Activated CD8-positive, alpha-beta memory T cell treated with anti-CD3 and anti-CD28 coated beads, Interleukin-2, amount 10 ng/mL, durations not matched to agents 7 days and 5 days (primary cell): ENCODE data around the gene KLLN. TPM values are rescaled to one million over a fixed set of nuclear protein-coding genes. Genes with fewer than 3 reads are reported as not detected.
"Not testable (repeated sequence)": the region's sequence is repeated elsewhere in the genome, so short reads cannot be mapped to it uniquely, and the experiment has no call there.

ENCODE experiments used
- ATAC-seq: fragments of 150-1000 bp; cut with Tn5 transposase; one replicate; pipeline ENCODE4 v1.10.0; 2021; ENCODE audit warnings: moderate library complexity
- CTCF ChIA-PET: fragments of 350-600 bp; sonication (Branson Sonifier 250); formaldehyde crosslinking; loops from one replicate; lab custom pipeline; 2021; ENCODE audit warnings: antibody characterized with exemption; lab: Charles Lee
- DNase-seq: peaks from one replicate; pipeline ENCODE4 v3.0.0-alpha.2; 2020
- H3K27ac Mint-ChIP-seq: one replicate; pipeline ENCODE4 v1.8.0; 2021; ENCODE audit warnings: mild to moderate bottlenecking, mixed read lengths
- H3K27me3 Mint-ChIP-seq: one replicate; pipeline ENCODE4 v1.8.0; 2021; ENCODE audit warnings: mixed read lengths
- H3K36me3 Mint-ChIP-seq: one replicate; pipeline ENCODE4 v1.8.0; 2021; ENCODE audit warnings: mild to moderate bottlenecking, mixed read lengths
- H3K4me1 Mint-ChIP-seq: one replicate; pipeline ENCODE4 v1.8.0; 2021; ENCODE audit warnings: mixed read lengths
- H3K4me3 Mint-ChIP-seq: one replicate; pipeline ENCODE4 v1.8.0; 2021; ENCODE audit warnings: mild to moderate bottlenecking, moderate library complexity, mixed read lengths
- H3K9me3 Mint-ChIP-seq: one replicate; pipeline ENCODE4 v1.8.0; 2022; ENCODE audit warnings: low read depth, mixed read lengths
- total RNA-seq, 2 experiments: library from RNA; stranded (reverse); gene quantifications; one replicate each; pipeline ENCODE4 v1.2.3, GENCODE V29; 2021

KLLN gene, protein sequence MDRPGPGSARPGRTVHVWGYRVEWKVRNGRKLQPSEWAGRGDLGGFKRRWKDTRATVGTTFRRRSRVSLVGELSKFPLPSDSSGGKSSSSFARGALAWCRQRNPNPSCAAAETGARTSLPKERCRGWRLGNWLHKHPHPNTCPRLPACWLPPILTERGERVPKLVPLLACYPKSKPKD
- under 1 TPM; 0.67 to 0.84 TPM for total RNA-seq

DNA sequence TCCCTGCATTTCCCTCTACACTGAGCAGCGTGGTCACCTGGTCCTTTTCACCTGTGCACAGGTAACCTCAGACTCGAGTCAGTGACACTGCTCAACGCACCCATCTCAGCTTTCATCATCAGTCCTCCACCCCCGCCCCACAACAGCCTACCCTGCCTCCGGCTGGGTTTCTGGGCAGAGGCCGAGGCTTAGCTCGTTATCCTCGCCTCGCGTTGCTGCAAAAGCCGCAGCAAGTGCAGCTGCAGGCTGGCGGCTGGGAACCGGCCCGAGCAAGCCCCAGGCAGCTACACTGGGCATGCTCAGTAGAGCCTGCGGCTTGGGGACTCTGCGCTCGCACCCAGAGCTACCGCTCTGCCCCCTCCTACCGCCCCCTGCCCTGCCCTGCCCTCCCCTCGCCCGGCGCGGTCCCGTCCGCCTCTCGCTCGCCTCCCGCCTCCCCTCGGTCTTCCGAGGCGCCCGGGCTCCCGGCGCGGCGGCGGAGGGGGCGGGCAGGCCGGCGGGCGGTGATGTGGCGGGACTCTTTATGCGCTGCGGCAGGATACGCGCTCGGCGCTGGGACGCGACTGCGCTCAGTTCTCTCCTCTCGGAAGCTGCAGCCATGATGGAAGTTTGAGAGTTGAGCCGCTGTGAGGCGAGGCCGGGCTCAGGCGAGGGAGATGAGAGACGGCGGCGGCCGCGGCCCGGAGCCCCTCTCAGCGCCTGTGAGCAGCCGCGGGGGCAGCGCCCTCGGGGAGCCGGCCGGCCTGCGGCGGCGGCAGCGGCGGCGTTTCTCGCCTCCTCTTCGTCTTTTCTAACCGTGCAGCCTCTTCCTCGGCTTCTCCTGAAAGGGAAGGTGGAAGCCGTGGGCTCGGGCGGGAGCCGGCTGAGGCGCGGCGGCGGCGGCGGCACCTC lies at the start of gene KLLN, which contains the start of gene PTEN:
KLLN (minus strand) TSS at position 481 of the 891 bp plus-strand sequence. CDS start 1,046 bp downstream, outside the sequence.
PTEN (plus strand) TSS at position 573 of the 891 bp plus-strand sequence. CDS start 845 bp downstream, outside the sequence.
- CTCF ChIA-PET = interaction anchor here (1.5 to 9.3 kb wide), 7 partner anchors 11 to 529 kb away, joined by 4 to 82 read pairs (median 8); partner anchors contain the start of gene ATAD1
- Mint-ChIP-seq H3K27me3 (no peaks in the 10 kb centered on the region), H3K9me3 (no peaks in the 10 kb centered on the region), H3K36me3 (peaks cover 26% of the 10 kb centered on the region), H3K4me1 (peaks cover 29% of the 10 kb centered on the region), H3K27ac (peak within 1 kb of the TSS; percentile 93), H3K4me3 (peak within 1 kb of the TSS; percentile 92)
- DNase-seq (peak; percentile 89), ATAC-seq (peak; percentile 61)

DNA sequence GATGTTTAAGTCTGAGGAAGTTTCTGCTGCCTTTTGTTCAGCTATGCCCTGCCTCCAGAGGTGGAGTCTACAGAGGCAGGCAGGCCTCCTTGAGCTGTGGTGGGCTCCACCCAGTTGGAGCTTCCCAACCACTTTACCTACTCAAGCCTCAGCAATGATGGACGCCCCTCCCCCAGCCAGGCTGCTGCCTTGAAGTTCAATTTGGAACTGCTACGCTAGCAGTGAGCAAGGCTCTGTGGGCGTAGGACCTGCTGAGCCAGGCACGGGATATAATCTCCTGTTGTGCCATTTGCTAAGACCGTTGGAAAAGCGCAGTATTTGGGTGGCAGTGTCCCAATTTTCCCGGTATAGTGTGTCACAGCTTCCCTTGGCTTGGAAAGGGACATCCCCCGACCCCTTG lies 40.1 kb upstream of the KLLN start:
- H3K4me1 Mint-ChIP-seq, H3K9me3 Mint-ChIP-seq, H3K4me3 Mint-ChIP-seq, ATAC-seq, H3K27ac Mint-ChIP-seq, DNase-seq, H3K27me3 Mint-ChIP-seq: not testable (repeated sequence)
- peaks cover 80% of the 10 kb centered on the region for H3K36me3 Mint-ChIP-seq
- CTCF ChIA-PET = interaction anchor here (1.1 kb wide), 1 partner anchor 45 kb away, joined by 4 read pairs; no protein-coding TSS in a partner anchor

DNA sequence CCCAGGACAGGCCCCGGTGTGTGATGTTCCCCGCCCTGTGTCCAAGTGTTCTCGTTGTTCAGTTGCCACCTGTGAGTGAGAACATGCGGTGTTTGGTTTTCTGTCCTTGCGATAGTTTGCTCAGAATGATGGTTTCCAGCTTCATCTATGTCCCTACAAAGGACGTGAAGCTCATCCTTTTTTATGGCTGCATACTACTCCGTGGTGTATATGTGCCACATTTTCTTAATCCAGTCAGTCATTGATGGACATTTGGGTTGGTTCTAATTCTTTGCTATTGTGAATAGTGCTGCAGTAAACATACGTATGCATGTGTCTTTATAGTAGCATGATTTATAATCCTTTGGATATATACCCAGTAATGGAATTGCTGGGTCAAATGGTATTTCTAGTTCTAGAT lies 34.6 kb upstream of the KLLN start:
- H3K36me3 Mint-ChIP-seq = peaks cover 78% of the 10 kb centered on the region
- H3K4me1 Mint-ChIP-seq, H3K9me3 Mint-ChIP-seq, H3K27me3 Mint-ChIP-seq, ATAC-seq, DNase-seq, H3K27ac Mint-ChIP-seq, H3K4me3 Mint-ChIP-seq, CTCF ChIA-PET: not testable (repeated sequence)

GRCh38 chr10:87896216-87896615 lies 32.9 kb upstream of the KLLN start:
- CTCF ChIA-PET = interaction anchor here (1.4 kb wide), 1 partner anchor 14 kb away, joined by 5 read pairs; no protein-coding TSS in a partner anchor
- H3K36me3 Mint-ChIP-seq = peaks cover 71% of the 10 kb centered on the region
- no peak overlapping the region for H3K4me3 Mint-ChIP-seq
- peaks cover 4% of the 10 kb centered on the region for H3K4me1 Mint-ChIP-seq
- H3K27me3 Mint-ChIP-seq = no peaks in the 10 kb centered on the region
- DNase-seq (no peak), ATAC-seq (no peak)
- peaks cover 3% of the 10 kb centered on the region for H3K9me3 Mint-ChIP-seq
- H3K27ac Mint-ChIP-seq = no peak overlapping the region

- CTCF ChIA-PET = interaction anchor here (1.4 kb wide), 1 partner anchor 15 kb away, joined by 5 read pairs; no protein-coding TSS in a partner anchor
- DNase-seq (no peak), ATAC-seq (no peak)
- H3K4me1 Mint-ChIP-seq = peaks cover 4% of the 10 kb centered on the region
- no peak overlapping the region for H3K27ac Mint-ChIP-seq
- H3K9me3 Mint-ChIP-seq = peaks cover 3% of the 10 kb centered on the region
- H3K27me3 Mint-ChIP-seq = no peaks in the 10 kb centered on the region
- H3K36me3 Mint-ChIP-seq = peaks cover 69% of the 10 kb centered on the region
- H3K4me3 Mint-ChIP-seq = no peak overlapping the region
These were observed 32.1 kb upstream of the KLLN start for GRCh38 chr10:87895430-87895829.

DNA sequence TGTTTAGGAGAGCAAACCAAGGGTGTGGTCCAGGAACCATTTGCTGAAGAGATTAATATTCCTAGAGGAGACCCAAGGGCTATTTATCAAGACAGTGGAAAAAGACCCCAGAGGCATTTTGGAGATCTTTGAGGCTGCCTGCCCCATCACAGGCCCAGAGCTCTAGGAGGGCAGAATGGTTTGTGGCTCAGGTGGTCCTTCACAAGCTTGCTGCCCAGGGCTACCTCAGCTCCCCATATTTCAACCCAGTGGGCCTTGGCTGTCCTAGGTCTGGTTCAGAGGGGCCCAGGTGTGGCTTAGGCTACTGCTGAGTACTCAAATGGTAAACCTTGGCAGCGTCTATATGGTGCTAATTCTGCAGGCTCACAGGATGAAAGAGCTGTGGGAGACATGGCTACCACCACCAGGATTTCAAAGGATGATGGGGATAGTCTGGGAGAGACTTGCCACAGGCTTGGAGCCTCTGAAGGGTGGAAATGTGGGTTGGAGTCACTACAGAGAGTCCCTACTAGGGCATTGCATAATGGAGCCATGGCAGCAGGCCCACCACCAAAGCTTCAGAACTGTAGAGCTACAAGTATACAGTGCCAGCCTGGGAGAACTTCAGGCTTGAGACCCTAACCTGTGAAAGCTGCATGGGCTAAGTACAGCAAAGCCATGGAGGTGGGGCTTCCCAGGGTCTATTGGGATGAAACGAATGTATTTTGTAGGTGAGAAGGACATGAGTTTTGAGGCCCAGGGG lies 24.4 kb upstream of the KLLN start:
- H3K27ac Mint-ChIP-seq = no peak overlapping the region
- CTCF ChIA-PET = interaction anchor here (0.6 kb wide), 1 partner anchor 62 kb away, joined by 3 read pairs; no protein-coding TSS in a partner anchor
- H3K9me3 Mint-ChIP-seq = peaks cover 12% of the 10 kb centered on the region
- H3K4me3 Mint-ChIP-seq = no peak overlapping the region
- H3K36me3 Mint-ChIP-seq = peaks cover 58% of the 10 kb centered on the region
- peaks cover 3% of the 10 kb centered on the region for H3K4me1 Mint-ChIP-seq
- H3K27me3 Mint-ChIP-seq = no peaks in the 10 kb centered on the region
- DNase-seq = no peak
- no peak for ATAC-seq

DNA sequence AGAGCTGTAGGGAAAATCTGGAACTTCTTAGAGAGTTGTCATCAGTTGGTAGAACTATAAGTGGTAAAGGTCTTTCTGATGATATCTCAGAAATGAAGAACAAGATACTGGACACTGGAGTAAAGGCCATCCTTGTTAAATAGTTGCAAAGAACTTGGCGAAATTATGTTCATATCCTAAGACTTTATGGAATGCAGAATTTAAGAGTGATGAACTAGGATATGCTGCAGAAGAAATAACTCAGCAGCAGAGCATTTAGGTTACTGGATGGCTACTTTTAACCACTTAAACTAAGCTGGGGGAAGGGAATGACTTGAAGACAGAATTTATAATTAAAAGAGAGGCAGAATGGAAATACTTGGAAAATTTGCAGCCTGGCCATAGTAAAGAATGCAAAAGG lies 23.8 kb upstream of the KLLN start:
- CTCF ChIA-PET = interaction anchor here (0.6 kb wide), 1 partner anchor 63 kb away, joined by 3 read pairs; no protein-coding TSS in a partner anchor
- Mint-ChIP-seq H3K27ac (no peak overlapping the region), H3K4me1 (peaks cover 4% of the 10 kb centered on the region), H3K36me3 (peaks cover 56% of the 10 kb centered on the region), H3K9me3 (peaks cover 12% of the 10 kb centered on the region), H3K4me3 (no peak overlapping the region), H3K27me3 (no peaks in the 10 kb centered on the region)
- ATAC-seq = no peak
- DNase-seq = no peak

DNA sequence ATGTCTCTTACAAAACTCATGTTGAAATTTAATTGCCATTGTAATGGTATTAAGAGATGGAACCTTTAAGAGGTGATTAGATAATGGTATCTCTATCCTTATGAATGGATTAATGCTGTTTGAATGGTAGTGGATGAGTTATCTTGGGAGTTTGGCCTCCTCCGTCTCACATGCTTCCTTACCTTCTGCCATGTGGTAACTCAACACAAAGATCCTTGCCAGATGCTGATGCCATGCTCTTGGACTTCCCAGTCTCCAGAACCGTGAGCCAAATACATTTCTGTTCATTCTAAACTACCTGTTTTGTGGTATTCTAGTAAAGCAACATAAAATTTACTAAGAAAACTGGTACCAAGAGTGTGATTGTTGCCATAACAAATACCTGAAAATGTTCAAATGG lies 23.3 kb upstream of the KLLN start:
- H3K27ac Mint-ChIP-seq = no peak overlapping the region
- H3K27me3 Mint-ChIP-seq = no peaks in the 10 kb centered on the region
- DNase-seq = no peak
- CTCF ChIA-PET = no interaction called here
- H3K4me1 Mint-ChIP-seq = peaks cover 7% of the 10 kb centered on the region
- H3K9me3 Mint-ChIP-seq = peaks cover 12% of the 10 kb centered on the region
- H3K36me3 Mint-ChIP-seq = peaks cover 59% of the 10 kb centered on the region
- H3K4me3 Mint-ChIP-seq = no peak overlapping the region
- ATAC-seq = no peak

DNA sequence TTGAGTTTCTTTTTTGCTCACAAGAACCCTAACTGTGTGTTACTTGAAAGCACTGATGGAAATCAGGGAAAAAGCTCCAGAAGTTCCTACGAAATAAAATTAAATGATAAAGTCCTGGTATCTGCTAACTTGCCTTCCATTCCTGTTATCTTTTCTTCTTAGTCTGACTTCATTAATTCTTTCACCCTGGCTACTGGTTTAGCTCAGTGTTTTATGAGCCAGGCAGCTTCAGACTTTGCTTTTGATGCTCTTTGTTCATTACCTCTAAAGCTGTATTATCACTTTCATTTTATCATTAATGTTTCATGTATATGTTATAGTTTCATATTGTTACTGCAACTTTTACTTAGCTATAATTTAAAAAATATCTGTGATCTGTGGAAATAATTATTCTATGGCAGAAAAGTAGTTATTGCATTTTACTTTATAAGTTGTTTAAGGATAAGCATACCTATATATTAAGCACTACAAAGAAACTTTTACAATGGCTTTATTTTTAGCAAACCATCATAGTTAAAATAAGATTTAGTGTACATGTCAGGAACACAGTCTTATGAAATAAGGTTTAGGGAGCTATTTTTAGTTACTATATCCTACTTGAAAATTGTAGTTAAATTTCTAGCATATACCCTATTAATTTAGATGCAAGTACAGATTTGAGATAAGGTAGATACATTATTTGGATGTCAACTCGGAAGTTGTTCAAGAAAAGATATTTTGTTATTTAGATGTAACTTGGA lies 19.4 kb upstream of the KLLN start:
- DNase-seq = no peak
- H3K4me1 Mint-ChIP-seq = peaks cover 16% of the 10 kb centered on the region
- peaks cover 65% of the 10 kb centered on the region for H3K36me3 Mint-ChIP-seq
- CTCF ChIA-PET = interaction anchor here (1.2 kb wide), 1 partner anchor 11 kb away, joined by 3 read pairs; no protein-coding TSS in a partner anchor
- no peak overlapping the region for H3K4me3 Mint-ChIP-seq
- H3K9me3 Mint-ChIP-seq = peaks cover 14% of the 10 kb centered on the region
- ATAC-seq = no peak
- H3K27ac Mint-ChIP-seq = no peak overlapping the region
- H3K27me3 Mint-ChIP-seq = no peaks in the 10 kb centered on the region

DNA sequence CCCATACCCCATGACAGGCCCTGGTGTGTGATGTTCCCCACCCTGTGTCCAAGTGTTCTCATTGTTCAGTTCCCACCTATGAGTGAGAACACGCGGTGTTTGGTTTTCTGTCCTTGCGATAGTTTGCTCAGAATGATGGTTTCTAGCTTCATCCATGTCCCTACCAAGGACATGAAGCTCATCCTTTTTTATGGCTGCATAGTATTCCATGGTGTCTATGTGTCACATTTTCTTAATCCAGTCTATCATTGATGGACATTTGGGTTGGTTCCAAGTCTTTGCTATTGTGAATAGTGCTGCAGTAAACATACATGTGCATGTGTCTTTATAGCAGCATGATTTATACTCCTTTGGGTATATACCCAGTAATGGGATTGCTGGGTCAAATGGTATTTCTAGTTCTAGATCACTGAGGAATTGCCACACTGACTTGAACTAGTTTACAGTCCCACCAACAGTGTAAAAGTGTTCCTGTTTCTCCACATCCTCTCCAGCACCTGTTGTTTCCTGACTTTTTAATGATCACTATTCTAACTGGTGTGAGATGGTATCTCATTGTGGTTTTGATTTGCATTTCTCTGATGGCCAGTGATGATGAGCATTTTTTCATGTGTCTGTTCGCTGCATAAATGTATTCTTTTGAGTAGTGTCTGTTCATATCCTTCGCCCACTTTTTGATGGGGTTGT lies 18.2 kb upstream of the KLLN start:
- ATAC-seq, DNase-seq, H3K4me3 Mint-ChIP-seq, H3K9me3 Mint-ChIP-seq, H3K27me3 Mint-ChIP-seq, H3K27ac Mint-ChIP-seq: not testable (repeated sequence)
- peaks cover 60% of the 10 kb centered on the region for H3K36me3 Mint-ChIP-seq
- peaks cover 14% of the 10 kb centered on the region for H3K4me1 Mint-ChIP-seq
- CTCF ChIA-PET = interaction anchor here (1.2 kb wide), 1 partner anchor 10 kb away, joined by 3 read pairs; no protein-coding TSS in a partner anchor

- DNase-seq (no peak), ATAC-seq (no peak)
- Mint-ChIP-seq H3K4me1 (peaks cover 16% of the 10 kb centered on the region), H3K9me3 (peaks cover 2% of the 10 kb centered on the region), H3K27me3 (no peaks in the 10 kb centered on the region), H3K4me3 (no peak overlapping the region), H3K27ac (no peak overlapping the region), H3K36me3 (peaks cover 52% of the 10 kb centered on the region)
- CTCF ChIA-PET = no interaction called here
These were observed 17.0 kb upstream of the KLLN start for GRCh38 chr10:87880336-87880735.
